GM23338 (cell line): ENCODE results near the gene AHNAK2. TPM values are rescaled to one million over a fixed set of nuclear protein-coding genes. Genes with fewer than 3 reads are reported as not detected.

Source experiments
- ATAC-seq: fragments of 200-7000 bp; cut with Tn5 transposase; 3 replicates; pipeline ENCODE4 v1.9.1; 2020
- DNase-seq: peaks from one replicate; pipeline ENCODE4 v3.0.0-alpha.2; 2015; ENCODE audit warnings: low spot score
- H2AFZ ChIP-seq: fragments of 200-600 bp; sonication (generic); 2 replicates; pipeline ENCODE4 v1.8.0; 2016; ENCODE audit warnings: antibody characterized with exemption, mild to moderate bottlenecking, moderate library complexity
- H3F3A ChIP-seq: fragments of 200-600 bp; sonication (generic); replicated peaks from 2 replicates; pipeline ENCODE4 v1.8.0; 2017; ENCODE audit warnings: antibody characterized with exemption, mixed run types, low read depth
- H3K27ac ChIP-seq: fragments of 200-600 bp; sonication (generic); 2 replicates; pipeline ENCODE4 v1.6.1; 2016; ENCODE audit warnings: low read depth
- H3K27me3 ChIP-seq: fragments of 200-600 bp; sonication (generic); 2 replicates; pipeline ENCODE4 v1.8.0; 2016; ENCODE audit warnings: mild to moderate bottlenecking, mixed run types, moderate library complexity; ENCODE audit not compliant: insufficient read depth
- H3K36me3 ChIP-seq: fragments of 200-600 bp; sonication (generic); 2 replicates; pipeline ENCODE4 v1.8.0; 2016; ENCODE audit warnings: mild to moderate bottlenecking; ENCODE audit not compliant: insufficient read depth
- H3K4me1 ChIP-seq: fragments of 200-600 bp; sonication (generic); 2 replicates; pipeline ENCODE4 v1.8.0; 2016; ENCODE audit warnings: mild to moderate bottlenecking, moderate library complexity; ENCODE audit not compliant: insufficient read depth
- H3K4me2 ChIP-seq: fragments of 200-600 bp; sonication (generic); 2 replicates; pipeline ENCODE4 v1.7.1; 2017; ENCODE audit warnings: mixed run types
- H3K4me3 ChIP-seq: fragments of 200-600 bp; sonication (generic); 2 replicates; pipeline ENCODE4 v1.6.1; 2016; ENCODE audit warnings: mixed run types
- H3K79me2 ChIP-seq: fragments of 200-600 bp; sonication (generic); replicated peaks from 2 replicates; pipeline ENCODE4 v1.8.0; 2017; ENCODE audit warnings: mild to moderate bottlenecking; ENCODE audit not compliant: insufficient read depth
- H3K9me2 ChIP-seq: fragments of 200-600 bp; sonication (generic); 2 replicates; pipeline ENCODE4 v1.8.0; 2017; ENCODE audit not compliant: insufficient read depth
- H4K20me1 ChIP-seq: fragments of 200-600 bp; sonication (generic); replicated peaks from 2 replicates; pipeline ENCODE4 v1.8.0; 2017; ENCODE audit warnings: mild to moderate bottlenecking; ENCODE audit not compliant: insufficient read depth
- H3K27ac Mint-ChIP-seq: 2 replicates; pipeline ENCODE4 v1.8.0; 2020; ENCODE audit warnings: inconsistent platforms, mild to moderate bottlenecking, moderate library complexity, mixed read lengths
- H3K27me3 Mint-ChIP-seq: 3 replicates; pipeline ENCODE4 v1.8.0; 2022; ENCODE audit warnings: low read depth, mild to moderate bottlenecking, moderate library complexity, mixed read lengths, inconsistent platforms; ENCODE audit not compliant: insufficient read depth, poor library complexity
- H3K36me3 Mint-ChIP-seq: 3 replicates; pipeline ENCODE4 v1.8.0; 2021; ENCODE audit warnings: low read depth, mild to moderate bottlenecking, inconsistent platforms, moderate library complexity, mixed read lengths
- H3K4me1 Mint-ChIP-seq: 3 replicates; pipeline ENCODE4 v1.8.0; 2020; ENCODE audit warnings: mild to moderate bottlenecking, inconsistent platforms, mixed read lengths
- H3K4me3 Mint-ChIP-seq: 3 replicates; pipeline ENCODE4 v1.8.0; 2021; ENCODE audit warnings: moderate library complexity, mild to moderate bottlenecking, inconsistent platforms, mixed read lengths
- H3K9me3 Mint-ChIP-seq: 3 replicates; pipeline ENCODE4 v1.8.0; 2020; ENCODE audit warnings: moderate library complexity, mild to moderate bottlenecking, inconsistent platforms, mixed read lengths
- CREB1 ChIP-seq: fragments of 250-450 bp; sonication (Bioruptor Pico); IDR thresholded peaks from 2 replicates; pipeline ENCODE4 v1.5.0; 2020; ENCODE audit warnings: low read depth, mild to moderate bottlenecking, moderate library complexity
- EZH2 ChIP-seq: fragments of 200-600 bp; sonication (generic); IDR thresholded peaks from one replicate; pipeline ENCODE4 v1.8.0; 2017; ENCODE audit warnings: antibody characterized with exemption, mild to moderate bottlenecking, low read depth; ENCODE audit not compliant: unreplicated experiment
- EZH2phosphoT487 ChIP-seq: fragments of 200-600 bp; sonication (generic); IDR thresholded peaks from one replicate; pipeline ENCODE4 v1.8.1; 2018; ENCODE audit warnings: antibody characterized with exemption; ENCODE audit not compliant: unreplicated experiment
- JUNB ChIP-seq: IDR thresholded peaks from one replicate; pipeline ENCODE4 v1.6.1; 2016; ENCODE audit warnings: antibody characterized with exemption; ENCODE audit not compliant: unreplicated experiment
- NANOG ChIP-seq: IDR thresholded peaks from 2 replicates; pipeline ENCODE4 v1.6.1; 2016; ENCODE audit warnings: antibody characterized with exemption, borderline replicate concordance
- POLR2AphosphoS5 ChIP-seq: IDR thresholded peaks from 2 replicates; pipeline ENCODE4 v1.6.1; 2016; ENCODE audit warnings: antibody characterized with exemption, low read depth
- STAT1 ChIP-seq: IDR thresholded peaks from one replicate; pipeline ENCODE4 v1.6.1; 2016; ENCODE audit warnings: antibody characterized with exemption; ENCODE audit not compliant: unreplicated experiment
- ZNF114 ChIP-seq: fragments of 250-450 bp; sonication (Bioruptor Pico); IDR thresholded peaks from 2 replicates; pipeline ENCODE4 v1.5.0; 2020; ENCODE audit warnings: mild to moderate bottlenecking, moderate library complexity
- ZNF331 ChIP-seq: fragments of 250-450 bp; sonication (Bioruptor Pico); IDR thresholded peaks from 2 replicates; pipeline ENCODE4 v1.5.0; 2020; ENCODE audit warnings: low read depth, mild to moderate bottlenecking, moderate library complexity
- polyA plus RNA-seq: library from polyadenylated mRNA; unstranded; fragments of >200 nt; fragmentation: Nextera tagmentation; extraction: Ambion mirVana; gene quantifications from 2 replicates; pipeline ENCODE4 v1.2.1, GENCODE V29; 2016
- total RNA-seq: library from RNA; depleted of rRNA; stranded (reverse); fragments of >200 nt; shearing (Covaris generic); gene quantifications from 2 replicates; pipeline ENCODE4 v1.2.3, GENCODE V29; 2014
- TF ChIP-seq, protein P1 (sequence below): IDR thresholded peaks from 2 replicates; pipeline ENCODE4 v1.6.1; 2016; ENCODE audit warnings: antibody characterized with exemption
- TF ChIP-seq, protein P2 (sequence below), 2 experiments: fragments of 200-600 bp in 1 of 2; sonication (generic) in 1 of 2; conservative IDR thresholded peaks; 2 replicates each; pipeline versions ENCODE4 v1.5.1 to v1.6.1; 2016 to 2017; ENCODE audit warnings: antibody characterized with exemption in 2 of 2, low read depth in 2 of 2, mild to moderate bottlenecking in 2 of 2, moderate library complexity in 1 of 2
- TF ChIP-seq, protein P3 (sequence below): fragments of 250-450 bp; sonication (Bioruptor Pico); IDR thresholded peaks from 2 replicates; pipeline ENCODE4 v1.5.0; 2020; ENCODE audit warnings: mild to moderate bottlenecking, moderate library complexity
- TF ChIP-seq, protein P4 (sequence below): IDR thresholded peaks from one replicate; pipeline ENCODE4 v1.6.1; 2018; ENCODE audit warnings: antibody characterized with exemption; ENCODE audit not compliant: unreplicated experiment

Gene AHNAK2
- total and polyA plus RNA-seq, 2 experiments from 2014 or later: 1.1 to 2.6 TPM

DNA sequence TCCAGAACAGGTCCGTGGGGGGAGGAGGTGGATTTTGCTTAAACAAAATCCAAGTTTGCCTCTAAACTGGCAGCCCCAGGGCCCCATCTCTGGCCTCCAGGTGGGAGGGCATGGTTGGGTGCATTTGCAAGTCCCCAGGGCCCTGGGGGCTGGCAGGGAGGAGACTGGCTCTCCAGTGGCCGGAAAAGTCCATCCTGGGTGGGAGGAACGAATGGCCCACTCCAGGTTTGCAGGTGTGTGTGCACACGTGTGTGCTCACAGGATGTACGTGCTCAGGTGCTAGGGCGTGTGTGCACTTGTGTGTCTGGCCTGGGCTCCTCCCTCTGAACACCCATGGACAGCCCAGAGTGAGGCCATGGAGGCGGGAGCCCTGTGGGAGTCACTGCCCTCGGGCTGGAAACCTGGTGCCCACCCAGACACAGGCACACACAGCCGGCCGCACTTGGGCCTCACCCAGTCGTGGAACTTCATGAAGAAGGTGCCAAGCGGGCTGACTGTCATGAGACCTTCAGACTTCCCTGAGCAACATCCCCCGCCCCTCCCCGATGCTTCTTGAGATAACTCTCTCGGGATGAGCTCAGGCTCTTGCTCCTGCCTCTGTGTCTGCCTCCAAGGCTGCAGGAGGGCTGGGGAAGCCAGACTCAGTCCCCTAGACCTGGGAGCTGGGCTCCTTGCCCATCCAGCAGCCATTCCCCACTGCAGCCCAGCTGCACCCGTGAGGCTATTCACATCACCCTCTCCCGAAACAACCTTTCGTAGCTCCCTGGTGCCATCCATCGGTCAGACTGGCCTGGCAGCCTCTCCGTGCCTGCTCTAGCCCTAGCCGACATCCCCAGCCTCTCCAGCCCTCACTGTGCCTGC is 9.4 kb downstream of the AHNAK2 start:
- no peak overlapping the region for H3K27ac ChIP-seq
- peaks cover 13% of the 10 kb centered on the region; the same call in 1 of the 2 replicates for H3K4me1 ChIP-seq
- Mint-ChIP-seq H3K4me3 (peak overlapping the region; percentile 68; the same call in 2 of the 3 replicates), H3K9me3 (no peaks in the 10 kb centered on the region), H3K27ac (no peak overlapping the region), H3K4me1 (peaks cover 10% of the 10 kb centered on the region; the same call in 2 of the 3 replicates), H3K27me3 (peaks cover 15% of the 10 kb centered on the region), H3K36me3 (no peaks in the 10 kb centered on the region)
- peak overlapping the region; percentile 89 for H3K4me2 ChIP-seq
- no peak for DNase-seq
- no peaks in the 10 kb centered on the region for H3K27me3 ChIP-seq
- H4K20me1 ChIP-seq: no peaks in the 10 kb centered on the region
- no peak for ATAC-seq
- H3K36me3 ChIP-seq: no peaks in the 10 kb centered on the region
- H3K4me3 ChIP-seq: no peak overlapping the region; the same call in 1 of the 2 replicates
- H3F3A ChIP-seq: no peaks in the 10 kb centered on the region
- H3K79me2 ChIP-seq: no peaks in the 10 kb centered on the region
- TF ChIP-seq, protein P1, sequence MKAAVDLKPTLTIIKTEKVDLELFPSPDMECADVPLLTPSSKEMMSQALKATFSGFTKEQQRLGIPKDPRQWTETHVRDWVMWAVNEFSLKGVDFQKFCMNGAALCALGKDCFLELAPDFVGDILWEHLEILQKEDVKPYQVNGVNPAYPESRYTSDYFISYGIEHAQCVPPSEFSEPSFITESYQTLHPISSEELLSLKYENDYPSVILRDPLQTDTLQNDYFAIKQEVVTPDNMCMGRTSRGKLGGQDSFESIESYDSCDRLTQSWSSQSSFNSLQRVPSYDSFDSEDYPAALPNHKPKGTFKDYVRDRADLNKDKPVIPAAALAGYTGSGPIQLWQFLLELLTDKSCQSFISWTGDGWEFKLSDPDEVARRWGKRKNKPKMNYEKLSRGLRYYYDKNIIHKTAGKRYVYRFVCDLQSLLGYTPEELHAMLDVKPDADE: no peak
- TF ChIP-seq ZNF331 (CRISPR knock-in tag) (no peak), NANOG (no peak), EZH2phosphoT487 (no peak), POLR2AphosphoS5 (no peak), CREB1 (CRISPR knock-in tag) (no peak), STAT1 (no peak), EZH2 (no peak), JUNB (no peak), ZNF114 (no peak)
- TF ChIP-seq, protein P2, sequence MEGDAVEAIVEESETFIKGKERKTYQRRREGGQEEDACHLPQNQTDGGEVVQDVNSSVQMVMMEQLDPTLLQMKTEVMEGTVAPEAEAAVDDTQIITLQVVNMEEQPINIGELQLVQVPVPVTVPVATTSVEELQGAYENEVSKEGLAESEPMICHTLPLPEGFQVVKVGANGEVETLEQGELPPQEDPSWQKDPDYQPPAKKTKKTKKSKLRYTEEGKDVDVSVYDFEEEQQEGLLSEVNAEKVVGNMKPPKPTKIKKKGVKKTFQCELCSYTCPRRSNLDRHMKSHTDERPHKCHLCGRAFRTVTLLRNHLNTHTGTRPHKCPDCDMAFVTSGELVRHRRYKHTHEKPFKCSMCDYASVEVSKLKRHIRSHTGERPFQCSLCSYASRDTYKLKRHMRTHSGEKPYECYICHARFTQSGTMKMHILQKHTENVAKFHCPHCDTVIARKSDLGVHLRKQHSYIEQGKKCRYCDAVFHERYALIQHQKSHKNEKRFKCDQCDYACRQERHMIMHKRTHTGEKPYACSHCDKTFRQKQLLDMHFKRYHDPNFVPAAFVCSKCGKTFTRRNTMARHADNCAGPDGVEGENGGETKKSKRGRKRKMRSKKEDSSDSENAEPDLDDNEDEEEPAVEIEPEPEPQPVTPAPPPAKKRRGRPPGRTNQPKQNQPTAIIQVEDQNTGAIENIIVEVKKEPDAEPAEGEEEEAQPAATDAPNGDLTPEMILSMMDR (conservative IDR thresholded peaks at IDR 0.05; ENCODE audit: low read depth in 2 of 2): no peak
- TF ChIP-seq, protein P3, sequence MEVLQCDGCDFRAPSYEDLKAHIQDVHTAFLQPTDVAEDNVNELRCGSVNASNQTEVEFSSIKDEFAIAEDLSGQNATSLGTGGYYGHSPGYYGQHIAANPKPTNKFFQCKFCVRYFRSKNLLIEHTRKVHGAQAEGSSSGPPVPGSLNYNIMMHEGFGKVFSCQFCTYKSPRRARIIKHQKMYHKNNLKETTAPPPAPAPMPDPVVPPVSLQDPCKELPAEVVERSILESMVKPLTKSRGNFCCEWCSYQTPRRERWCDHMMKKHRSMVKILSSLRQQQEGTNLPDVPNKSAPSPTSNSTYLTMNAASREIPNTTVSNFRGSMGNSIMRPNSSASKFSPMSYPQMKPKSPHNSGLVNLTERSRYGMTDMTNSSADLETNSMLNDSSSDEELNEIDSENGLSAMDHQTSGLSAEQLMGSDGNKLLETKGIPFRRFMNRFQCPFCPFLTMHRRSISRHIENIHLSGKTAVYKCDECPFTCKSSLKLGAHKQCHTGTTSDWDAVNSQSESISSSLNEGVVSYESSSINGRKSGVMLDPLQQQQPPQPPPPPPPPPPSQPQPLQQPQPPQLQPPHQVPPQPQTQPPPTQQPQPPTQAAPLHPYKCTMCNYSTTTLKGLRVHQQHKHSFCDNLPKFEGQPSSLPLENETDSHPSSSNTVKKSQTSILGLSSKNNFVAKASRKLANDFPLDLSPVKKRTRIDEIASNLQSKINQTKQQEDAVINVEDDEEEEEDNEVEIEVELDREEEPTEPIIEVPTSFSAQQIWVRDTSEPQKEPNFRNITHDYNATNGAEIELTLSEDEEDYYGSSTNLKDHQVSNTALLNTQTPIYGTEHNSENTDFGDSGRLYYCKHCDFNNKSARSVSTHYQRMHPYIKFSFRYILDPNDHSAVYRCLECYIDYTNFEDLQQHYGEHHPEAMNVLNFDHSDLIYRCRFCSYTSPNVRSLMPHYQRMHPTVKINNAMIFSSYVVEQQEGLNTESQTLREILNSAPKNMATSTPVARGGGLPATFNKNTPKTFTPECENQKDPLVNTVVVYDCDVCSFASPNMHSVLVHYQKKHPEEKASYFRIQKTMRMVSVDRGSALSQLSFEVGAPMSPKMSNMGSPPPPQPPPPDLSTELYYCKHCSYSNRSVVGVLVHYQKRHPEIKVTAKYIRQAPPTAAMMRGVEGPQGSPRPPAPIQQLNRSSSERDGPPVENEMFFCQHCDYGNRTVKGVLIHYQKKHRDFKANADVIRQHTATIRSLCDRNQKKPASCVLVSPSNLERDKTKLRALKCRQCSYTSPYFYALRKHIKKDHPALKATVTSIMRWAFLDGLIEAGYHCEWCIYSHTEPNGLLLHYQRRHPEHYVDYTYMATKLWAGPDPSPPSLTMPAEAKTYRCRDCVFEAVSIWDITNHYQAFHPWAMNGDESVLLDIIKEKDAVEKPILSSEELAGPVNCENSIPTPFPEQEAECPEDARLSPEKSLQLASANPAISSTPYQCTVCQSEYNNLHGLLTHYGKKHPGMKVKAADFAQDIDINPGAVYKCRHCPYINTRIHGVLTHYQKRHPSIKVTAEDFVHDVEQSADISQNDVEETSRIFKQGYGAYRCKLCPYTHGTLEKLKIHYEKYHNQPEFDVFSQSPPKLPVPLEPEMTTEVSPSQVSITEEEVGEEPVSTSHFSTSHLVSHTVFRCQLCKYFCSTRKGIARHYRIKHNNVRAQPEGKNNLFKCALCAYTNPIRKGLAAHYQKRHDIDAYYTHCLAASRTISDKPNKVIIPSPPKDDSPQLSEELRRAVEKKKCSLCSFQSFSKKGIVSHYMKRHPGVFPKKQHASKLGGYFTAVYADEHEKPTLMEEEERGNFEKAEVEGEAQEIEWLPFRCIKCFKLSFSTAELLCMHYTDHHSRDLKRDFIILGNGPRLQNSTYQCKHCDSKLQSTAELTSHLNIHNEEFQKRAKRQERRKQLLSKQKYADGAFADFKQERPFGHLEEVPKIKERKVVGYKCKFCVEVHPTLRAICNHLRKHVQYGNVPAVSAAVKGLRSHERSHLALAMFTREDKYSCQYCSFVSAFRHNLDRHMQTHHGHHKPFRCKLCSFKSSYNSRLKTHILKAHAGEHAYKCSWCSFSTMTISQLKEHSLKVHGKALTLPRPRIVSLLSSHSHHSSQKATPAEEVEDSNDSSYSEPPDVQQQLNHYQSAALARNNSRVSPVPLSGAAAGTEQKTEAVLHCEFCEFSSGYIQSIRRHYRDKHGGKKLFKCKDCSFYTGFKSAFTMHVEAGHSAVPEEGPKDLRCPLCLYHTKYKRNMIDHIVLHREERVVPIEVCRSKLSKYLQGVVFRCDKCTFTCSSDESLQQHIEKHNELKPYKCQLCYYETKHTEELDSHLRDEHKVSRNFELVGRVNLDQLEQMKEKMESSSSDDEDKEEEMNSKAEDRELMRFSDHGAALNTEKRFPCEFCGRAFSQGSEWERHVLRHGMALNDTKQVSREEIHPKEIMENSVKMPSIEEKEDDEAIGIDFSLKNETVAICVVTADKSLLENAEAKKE (CRISPR knock-in tag): no peak
- TF ChIP-seq, protein P4, sequence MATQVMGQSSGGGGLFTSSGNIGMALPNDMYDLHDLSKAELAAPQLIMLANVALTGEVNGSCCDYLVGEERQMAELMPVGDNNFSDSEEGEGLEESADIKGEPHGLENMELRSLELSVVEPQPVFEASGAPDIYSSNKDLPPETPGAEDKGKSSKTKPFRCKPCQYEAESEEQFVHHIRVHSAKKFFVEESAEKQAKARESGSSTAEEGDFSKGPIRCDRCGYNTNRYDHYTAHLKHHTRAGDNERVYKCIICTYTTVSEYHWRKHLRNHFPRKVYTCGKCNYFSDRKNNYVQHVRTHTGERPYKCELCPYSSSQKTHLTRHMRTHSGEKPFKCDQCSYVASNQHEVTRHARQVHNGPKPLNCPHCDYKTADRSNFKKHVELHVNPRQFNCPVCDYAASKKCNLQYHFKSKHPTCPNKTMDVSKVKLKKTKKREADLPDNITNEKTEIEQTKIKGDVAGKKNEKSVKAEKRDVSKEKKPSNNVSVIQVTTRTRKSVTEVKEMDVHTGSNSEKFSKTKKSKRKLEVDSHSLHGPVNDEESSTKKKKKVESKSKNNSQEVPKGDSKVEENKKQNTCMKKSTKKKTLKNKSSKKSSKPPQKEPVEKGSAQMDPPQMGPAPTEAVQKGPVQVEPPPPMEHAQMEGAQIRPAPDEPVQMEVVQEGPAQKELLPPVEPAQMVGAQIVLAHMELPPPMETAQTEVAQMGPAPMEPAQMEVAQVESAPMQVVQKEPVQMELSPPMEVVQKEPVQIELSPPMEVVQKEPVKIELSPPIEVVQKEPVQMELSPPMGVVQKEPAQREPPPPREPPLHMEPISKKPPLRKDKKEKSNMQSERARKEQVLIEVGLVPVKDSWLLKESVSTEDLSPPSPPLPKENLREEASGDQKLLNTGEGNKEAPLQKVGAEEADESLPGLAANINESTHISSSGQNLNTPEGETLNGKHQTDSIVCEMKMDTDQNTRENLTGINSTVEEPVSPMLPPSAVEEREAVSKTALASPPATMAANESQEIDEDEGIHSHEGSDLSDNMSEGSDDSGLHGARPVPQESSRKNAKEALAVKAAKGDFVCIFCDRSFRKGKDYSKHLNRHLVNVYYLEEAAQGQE: no peak
- peak overlapping the region; percentile 97; the same call in 1 of the 2 replicates for H2AFZ ChIP-seq
- H3K9me2 ChIP-seq: no peaks in the 10 kb centered on the region
